Right ventricle myocardium superior (tissue), 1 donor: ENCODE measurements around the gene CYP26C1. TPM values are rescaled to one million over a fixed set of nuclear protein-coding genes. Genes with fewer than 3 reads are reported as not detected.

Source experiments
- ATAC-seq: fragments of 200-7000 bp; cut with Tn5 transposase; one replicate; pipeline ENCODE4 v1.9.1; 2020; ENCODE audit warnings: mild to moderate bottlenecking; ENCODE audit not compliant: poor library complexity
- DNase-seq: peaks from one replicate; pipeline ENCODE4 v3.0.0-alpha.2; 2020
- intact Hi-C: fragments of 100-400 bp; cut with DNase I; formaldehyde crosslinking; loops from one replicate; pipeline ENCODE4 v1.11.2; 2022
- total RNA-seq: library from RNA; stranded (reverse); fragmentation: NEBNext Ultra II Directional; extraction: Animal tissue kit (Norgen Biotek cat#: 25700); gene quantifications from one replicate; pipeline ENCODE4 v1.2.1, GENCODE V29; 2021
- donor health status: DM: no; HTN: yes; CAD: no; lungs with severe emphysema.

The CYP26C1 gene
- total RNA-seq, 1 donor from 2014 or later: 0.05 TPM

DNA sequence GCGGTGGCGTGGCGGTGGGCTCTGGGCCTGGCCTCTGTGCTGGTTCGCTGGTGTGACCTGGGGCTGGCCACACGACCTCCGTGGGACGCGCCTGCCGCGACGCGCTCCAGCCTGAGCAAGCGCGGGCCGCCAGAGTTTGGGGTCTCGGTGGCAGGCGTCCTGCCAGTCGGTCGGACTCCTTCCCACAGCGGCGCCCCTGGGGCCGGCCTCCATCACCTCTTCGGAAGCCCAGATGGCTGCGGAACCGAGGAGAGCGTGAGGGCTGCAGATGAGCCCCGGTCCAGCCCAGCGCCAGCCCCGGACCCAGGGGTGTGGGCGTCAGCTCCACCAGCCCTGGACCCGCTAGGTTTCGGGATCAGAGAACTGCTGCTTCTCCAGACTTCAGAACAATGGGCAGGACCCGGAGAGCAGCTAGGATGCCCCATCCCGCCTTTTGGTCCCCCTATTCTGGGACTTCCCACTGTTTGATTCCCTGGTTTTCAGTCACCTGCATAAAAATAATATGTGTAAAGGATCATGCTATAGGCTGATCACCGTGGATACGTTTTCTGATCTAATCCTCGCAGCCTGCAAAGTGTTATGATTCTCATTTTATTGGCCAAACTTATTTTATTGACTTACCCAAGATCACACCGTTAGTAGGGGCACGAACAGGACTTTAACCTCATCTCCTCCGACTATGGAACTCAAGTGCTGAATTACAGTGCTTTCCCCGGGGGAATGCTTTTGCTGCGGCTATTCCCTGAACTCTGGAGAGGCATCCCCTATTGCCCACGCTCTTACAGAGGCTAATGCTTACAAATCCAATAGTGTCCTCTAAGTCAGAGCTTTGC lies 2.8 kb downstream of the CYP26C1 start:
- intact Hi-C loops: no loop called here
- ATAC-seq (no peak), DNase-seq (no peak)

DNA sequence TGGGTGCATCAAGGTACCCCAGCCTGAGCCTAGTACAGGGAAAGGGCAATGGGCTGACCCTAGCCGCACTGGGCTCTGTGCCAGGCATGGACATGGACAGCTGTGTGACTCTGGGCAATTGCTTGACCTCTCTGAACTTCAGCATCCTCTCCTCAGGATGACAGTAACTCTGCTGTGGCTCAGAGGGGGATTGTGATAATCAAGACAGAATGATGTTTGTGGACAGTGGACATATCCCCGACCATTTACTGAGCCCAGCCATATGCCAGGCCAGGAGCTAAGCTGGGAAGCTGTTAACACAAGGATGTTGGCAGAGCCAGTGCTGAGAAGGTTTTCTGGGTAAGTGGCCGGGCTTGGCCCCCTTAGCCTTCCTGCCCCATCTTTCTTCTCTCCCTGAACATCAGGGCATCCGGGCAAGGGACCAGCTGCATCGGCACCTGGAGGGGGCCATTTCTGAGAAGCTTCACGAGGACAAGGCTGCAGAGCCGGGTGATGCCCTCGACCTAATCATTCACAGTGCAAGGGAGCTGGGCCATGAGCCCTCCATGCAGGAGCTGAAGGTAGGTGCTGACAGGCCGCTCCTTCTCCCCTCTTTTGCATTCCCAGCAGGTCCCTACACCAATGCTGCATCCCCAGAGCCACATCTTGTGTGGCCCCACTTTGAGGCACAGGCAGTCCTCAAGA lies 3.5 kb downstream of the CYP26C1 start:
- intact Hi-C loops: no loop called here
- ATAC-seq (no peak), DNase-seq (no peak)

GRCh38 chr10:93064874-93065660 lies 4.5 kb downstream of the CYP26C1 start:
- DNase-seq: no peak

GRCh38 chr10:93065675-93066543 lies 5.3 kb downstream of the CYP26C1 start:
- intact Hi-C loops: no loop called here
- no peak for ATAC-seq
- no peak for DNase-seq

More at GRCh38 chr10:93064874-93065660, 4.5 kb downstream of the CYP26C1 start:
- no peak for ATAC-seq
- intact Hi-C loops: no loop called here

GRCh38 chr10:93066544-93066913 lies 5.9 kb downstream of the CYP26C1 start:
- no peak for DNase-seq
- intact Hi-C loops: no loop called here
- ATAC-seq: no peak

DNA sequence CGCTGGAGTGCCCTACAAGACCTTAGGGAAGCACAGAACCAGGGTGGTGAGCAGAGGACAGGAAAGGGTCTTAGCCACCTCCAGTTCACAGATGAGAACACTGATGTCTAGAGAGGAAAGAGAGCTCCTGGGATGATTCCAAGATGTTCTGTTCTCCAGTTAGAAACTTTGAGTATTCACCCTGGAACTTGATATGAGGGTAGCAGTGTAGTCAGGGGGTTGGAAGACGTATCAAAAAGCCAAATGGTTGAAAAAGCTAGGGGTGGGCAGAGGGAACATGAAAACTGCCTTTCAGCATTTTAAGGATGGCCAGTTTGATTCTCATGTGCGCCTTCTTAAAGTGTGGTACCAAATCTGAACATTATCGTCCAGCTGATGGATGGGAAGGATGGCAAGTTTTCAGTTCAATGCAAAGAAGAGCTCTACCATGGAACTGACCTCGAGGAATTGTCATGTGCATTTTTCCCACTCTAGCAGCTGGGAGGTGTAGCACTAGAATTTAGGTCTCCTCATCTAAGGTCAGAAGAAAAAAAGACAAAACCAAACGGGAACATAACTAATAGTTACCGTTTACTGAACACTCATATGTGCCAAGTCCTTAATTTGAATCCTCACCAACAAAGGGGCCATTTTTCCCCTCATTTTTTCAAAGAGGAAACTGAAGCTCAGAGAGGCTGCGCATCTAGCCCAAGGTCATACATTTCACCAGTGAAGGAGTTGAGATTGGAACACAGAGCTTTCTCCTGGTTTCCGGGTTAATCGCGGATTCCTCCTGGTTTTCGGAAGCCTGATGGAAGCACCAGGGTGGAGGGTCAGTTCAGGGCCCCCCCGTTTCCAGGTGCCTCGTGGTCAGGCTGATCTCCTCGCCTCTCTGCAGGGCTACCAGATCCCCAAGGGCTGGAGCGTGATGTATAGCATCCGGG lies 7.1 kb downstream of the CYP26C1 start:
- DNase-seq (no peak), ATAC-seq (no peak)
- intact Hi-C loops: no loop called here

- ATAC-seq: no peak
- intact Hi-C loops: no loop called here
- no peak for DNase-seq
Observed at GRCh38 chr10:93068411-93069244, 8.0 kb downstream of the CYP26C1 start.

DNA sequence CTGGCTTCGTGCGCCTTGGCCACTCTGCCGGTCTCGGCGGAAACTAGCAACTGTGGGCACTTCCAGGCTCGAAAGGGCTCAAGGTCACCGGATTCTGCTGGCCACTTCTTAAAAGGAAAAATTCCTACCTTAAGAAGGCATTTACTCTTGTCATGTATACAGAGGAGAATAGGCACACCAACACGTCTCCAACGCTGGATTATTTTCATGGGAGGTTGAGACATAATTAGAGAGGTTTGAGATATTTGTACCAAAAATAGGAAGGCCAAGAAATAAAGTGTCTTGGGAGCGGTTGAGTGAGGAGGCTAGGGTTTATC lies 8.6 kb downstream of the CYP26C1 start:
- DNase-seq (no peak), ATAC-seq (no peak)
- intact Hi-C loops: no loop called here

GRCh38 chr10:93070378-93071176 lies 10.0 kb downstream of the CYP26C1 start:
- no peak for DNase-seq
- ATAC-seq: no peak
- intact Hi-C loops: no loop called here

GRCh38 chr10:93071177-93071472 lies 10.5 kb downstream of the CYP26C1 start:
- no peak for DNase-seq
- ATAC-seq: no peak
- intact Hi-C loops: no loop called here

DNA sequence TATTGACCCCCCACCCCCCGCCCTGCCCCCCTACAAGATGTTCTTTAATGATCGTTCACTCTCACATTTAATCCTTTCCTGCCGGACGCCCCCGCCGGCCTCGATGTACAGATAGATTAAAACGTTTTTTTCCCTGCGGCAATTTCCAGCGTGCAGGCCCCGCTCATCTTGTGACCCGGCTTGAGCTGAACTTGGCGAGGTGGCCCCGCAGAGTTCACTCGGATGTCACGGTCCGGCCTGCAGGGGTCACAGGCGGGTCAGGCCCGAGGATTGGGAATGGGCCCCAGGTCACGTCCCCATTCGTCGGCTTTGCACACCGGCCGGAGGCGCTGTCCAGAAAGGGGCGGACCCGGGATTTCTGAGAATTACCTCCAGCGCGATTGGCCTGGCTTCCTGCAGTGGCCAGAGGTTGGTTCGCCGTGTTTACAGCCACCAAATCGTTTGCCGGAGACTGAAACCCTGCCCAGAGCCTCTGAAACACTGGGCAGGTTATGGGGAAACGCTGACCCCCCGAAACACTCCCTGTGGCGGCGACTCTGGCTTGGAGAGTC lies 11.2 kb downstream of the CYP26C1 start:
- DNase-seq (no peak), ATAC-seq (no peak)
- intact Hi-C loops: no loop called here

GRCh38 chr10:93072225-93072712 lies 11.7 kb downstream of the CYP26C1 start:
- intact Hi-C loops: no loop called here

DNA sequence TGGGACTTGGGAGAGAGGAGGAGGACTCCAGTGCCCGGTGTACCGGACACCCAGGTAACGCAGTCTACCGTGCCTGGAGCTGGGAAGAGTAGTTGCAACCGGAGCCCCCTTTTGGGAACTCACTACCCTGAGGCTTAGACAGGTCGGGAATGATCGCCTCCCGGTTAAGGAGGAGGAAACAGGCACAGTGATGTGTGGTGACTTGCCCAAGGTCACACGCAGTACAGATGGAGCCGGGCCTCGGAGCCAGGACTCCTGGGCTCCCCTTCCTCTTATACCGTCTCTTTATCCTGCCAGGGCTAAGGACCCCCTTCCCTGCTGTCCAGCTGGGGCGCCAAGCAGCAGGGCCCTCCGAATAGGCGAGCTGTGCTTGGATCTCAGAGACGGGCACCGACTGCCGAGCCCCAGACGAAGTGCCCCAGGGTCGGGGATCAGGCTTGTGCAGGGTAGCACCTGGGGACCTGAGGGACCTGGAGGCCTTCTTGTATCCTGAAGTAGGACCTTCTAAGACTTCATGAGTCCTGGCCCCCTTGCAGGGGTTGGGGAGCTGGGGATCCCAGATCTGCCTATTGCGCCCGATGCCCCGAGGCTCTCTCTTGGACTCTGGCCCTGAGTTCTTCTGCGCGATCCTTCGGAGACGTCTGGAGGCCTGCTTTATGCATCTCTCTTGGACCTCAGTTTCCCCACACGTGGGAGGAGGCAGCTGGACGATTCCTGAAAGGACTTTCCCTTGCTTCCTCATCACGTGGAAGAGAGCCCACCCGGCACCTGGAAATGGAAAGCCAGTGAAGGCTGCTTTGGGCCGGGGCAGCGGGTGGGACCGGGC lies 12.3 kb downstream of the CYP26C1 start:
- no peak for DNase-seq
- intact Hi-C loops: no loop called here
- ATAC-seq: no peak

More at GRCh38 chr10:93072225-93072712, 11.7 kb downstream of the CYP26C1 start:
- ATAC-seq (peak; percentile 19), DNase-seq (no peak)

DNA sequence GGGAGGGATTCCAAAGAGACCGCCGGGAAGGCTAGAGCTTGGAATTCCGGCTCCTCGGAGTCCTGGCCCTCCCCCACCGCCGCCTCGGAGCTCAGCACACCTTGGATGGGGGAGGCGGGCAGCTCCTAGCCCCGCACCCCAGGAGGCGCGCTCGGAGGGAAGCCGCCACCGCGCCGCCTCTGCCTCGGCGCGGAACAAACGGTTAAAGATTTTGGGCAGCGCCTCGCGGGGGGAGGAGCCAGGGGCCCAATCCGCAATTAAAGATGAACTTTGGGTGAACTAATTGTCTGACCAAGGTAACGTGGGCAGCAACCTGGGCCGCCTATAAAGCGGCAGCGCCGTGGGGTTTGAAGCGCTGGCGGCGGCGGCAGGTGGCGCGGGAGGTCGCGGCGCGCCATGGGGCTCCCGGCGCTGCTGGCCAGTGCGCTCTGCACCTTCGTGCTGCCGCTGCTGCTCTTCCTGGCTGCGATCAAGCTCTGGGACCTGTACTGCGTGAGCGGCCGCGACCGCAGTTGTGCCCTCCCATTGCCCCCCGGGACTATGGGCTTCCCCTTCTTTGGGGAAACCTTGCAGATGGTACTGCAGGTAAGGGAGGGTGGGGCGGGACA lies 13.0 kb downstream of the CYP26C1 start, which contains the start of gene CYP26A1:
Gene CYP26A1 (plus strand): TSS at position 355 of the 608 bp plus-strand sequence. CDS start 42 bp downstream, at position 397.
- no peak for DNase-seq
- ATAC-seq: peak; percentile 38
- intact Hi-C loops: no loop called here
